ENCODE data around the gene TMEM184B.
A peak's percentile ranks its signal among the peaks of the same experiment; 100 is the strongest.

The TMEM184B gene

DNA sequence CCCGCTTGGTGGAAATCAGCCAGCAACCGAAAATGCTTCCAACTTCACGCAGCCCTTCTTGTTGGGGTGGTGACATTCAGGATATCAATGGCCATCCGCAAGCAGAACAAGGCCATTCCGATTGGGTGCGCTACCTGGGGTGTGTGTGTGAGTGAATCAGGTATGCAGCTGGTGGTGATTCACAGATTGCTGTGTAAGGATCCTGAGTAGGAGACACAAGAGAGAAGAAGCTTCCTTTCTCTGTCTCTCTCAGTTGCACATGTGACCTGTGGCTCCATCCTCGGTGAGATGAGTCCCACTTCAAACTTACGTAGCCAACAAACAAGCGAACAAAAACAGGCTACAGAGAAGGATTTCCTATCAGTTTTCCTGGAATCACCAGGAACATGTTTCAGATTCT lies 9.6 kb upstream of the TMEM184B start:
- DNase-seq (ENCODE audit: low read depth in 2 of 2), result no peak

- DNase-seq (ENCODE audit: low read depth in 2 of 2), result no peak
Observed at GRCh38 chr22:38276166-38276565, 3.4 kb upstream of the TMEM184B start.

DNA sequence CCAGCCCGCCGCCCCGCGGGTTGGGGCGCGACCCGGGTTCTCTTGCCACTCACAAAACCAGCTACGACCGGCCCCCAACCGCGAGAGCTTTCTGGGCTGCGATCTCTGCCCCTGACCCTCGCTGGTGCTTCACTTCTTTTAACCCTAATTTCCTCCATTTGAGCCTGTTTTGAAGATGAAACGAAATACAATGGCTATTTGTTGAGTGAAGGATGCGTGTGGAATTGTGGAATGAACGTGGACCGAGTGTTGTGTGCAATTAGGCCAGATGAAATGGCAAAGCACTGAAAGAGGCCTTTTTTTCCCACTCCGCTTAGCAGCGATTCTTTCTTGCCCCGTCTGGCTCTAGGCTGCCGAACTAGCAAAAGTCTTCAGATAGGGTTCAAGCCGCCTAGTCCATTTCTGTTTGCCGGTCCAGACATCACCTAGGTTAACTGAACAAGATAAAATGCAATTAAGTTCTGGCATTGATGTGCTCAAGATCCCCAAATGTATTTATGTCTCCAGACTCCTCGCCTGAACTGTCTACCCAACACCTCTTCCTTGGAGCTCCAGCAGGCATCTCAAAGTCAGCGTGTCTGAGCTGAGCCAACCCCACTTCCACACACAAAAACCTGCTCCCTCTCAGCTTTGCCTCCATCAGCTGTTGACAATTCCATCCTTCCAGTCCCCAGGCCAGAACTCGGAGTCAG lies 471 bp upstream of the TMEM184B start:
- DNase-seq (ENCODE audit: low read depth in 2 of 2), result no peak

GRCh38 chr22:38271927-38272372 lies 860 bp downstream of the TMEM184B start:
- DNase-seq (ENCODE audit: low read depth in 2 of 2), result no peak

DNA sequence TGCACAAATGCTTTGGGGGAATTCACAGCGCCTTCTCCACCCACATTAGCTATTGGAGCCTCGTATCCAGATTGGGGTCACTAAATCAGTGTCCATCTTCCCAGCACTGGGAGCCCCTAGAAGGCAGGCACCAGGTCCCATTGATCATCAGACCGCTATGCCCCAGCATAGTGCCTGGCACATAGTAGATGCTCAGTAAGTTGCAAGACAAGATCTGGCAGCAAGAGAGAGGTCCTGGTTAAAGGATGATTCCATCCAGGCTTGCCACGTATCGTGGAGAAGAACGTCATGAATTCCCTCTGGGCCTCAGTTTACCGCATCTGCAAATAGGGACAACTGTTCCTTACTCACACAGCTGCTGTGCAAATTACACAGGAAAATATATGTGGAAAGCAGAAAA lies 1.7 kb downstream of the TMEM184B start:
- no peak for DNase-seq (ENCODE audit: low read depth in 2 of 2)

DNA sequence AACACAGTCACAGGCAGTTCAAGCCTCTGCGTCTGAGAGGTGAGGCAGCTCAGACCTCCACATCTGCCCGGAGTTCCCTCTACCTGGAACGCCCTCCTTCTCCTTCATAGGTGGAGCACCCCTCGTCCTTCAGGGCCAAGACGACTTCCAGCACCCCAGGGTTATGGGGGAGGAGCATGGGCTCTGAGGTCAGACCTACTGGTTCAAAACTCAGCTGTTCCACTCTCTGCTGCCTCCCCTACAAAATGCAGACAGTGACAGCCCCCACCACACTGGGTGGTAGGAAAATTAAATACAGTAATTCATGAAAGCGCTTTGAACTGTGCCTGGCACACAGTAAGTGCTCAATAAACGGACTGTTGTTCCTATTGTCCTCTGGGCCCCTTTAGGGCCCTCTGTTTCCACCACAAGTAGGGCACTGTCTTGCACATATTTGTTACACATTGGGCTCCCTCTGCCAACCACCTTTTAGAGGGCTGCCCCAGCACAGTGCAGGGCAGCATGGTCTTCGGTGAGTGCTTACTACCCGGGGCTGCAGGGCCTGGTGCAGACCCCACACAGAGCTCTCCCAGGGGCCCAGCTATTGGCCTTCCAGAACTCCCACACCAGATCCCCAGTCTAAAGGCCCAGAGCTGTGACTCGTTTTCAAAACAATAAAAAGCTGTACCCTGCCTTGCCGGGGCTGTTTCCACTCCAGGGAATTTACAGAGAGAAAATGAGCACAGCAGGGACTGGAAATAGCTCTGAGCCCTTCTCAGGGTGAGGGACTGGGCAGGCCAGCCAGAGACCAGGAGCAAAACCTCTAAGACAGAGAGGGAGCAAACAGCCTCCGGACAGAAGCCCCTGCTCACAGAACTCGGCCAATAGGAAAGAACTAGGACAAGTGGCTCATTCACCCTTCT lies 2.5 kb downstream of the TMEM184B start:
- DNase-seq (ENCODE audit: low read depth in 2 of 2), result no peak

DNA sequence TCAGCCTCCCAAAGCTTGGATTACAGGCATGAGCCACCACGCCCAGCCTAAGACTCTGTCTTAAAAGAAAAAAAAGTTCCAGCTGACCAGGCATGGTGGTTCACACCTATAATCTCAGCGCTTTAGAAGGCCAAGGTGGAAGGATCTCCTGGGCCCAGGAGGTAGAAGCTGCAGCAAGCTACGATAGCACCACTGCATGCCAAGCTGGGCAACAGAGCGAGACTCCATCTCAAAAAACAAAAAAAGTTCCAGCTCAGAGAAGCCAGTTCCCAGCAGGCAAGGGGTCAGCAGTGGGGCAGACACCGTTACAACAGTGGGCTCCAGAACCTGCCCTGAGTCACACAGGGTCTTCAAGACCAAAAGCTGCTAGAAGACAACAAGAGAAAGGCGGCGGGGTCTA lies 3.3 kb downstream of the TMEM184B start:
- DNase-seq (ENCODE audit: low read depth in 2 of 2), result no peak

GRCh38 chr22:38267086-38267485 lies 5.7 kb downstream of the TMEM184B start:
- no peak for DNase-seq (ENCODE audit: low read depth in 2 of 2)

DNA sequence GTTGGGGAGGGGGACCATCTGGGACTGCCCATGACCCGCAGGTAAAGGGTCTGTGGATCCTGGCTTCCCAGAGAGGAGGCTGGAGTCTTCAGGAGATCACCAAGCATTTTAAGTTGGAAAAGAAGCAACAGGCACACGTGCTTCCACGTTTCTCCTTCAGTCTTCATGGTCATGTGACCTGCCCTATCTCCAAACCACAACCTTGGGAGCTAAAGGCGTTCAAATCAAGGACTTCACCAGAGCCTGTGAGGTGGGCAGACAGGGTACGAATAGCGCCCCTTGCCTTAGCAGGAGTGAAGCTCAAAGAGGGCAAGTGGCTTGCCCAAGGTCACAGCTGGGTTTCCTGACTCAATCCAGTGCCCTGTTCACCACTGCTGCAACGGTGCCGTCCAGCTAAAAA lies 6.7 kb downstream of the TMEM184B start:
- no peak for DNase-seq (ENCODE audit: low read depth in 2 of 2)

DNA sequence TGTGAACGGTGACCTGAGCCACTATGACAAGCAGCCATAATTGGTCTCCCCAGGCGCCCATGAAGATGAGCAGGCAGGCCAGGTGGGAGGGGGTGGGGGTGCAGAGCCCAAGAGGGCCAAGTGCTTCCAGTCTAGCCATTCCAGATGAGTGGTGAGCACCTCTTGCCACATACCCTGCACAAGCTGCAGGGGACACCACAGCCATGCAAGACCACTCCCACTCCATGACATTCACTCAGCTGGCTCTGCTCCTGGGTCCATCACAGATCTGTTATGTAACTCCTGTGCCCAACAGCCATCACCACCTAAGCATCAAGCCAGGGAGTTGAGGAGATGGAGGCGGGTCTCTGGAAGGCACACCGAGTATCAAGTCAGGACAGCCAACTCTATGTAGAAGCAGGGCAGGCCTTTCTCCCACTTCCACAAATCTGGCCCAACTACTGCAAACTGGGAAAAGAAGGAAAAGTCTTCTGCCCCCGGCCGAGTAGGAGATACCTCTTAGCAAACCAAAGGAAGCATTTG lies 8.4 kb downstream of the TMEM184B start:
- no peak for DNase-seq (ENCODE audit: low read depth in 2 of 2)

DNA sequence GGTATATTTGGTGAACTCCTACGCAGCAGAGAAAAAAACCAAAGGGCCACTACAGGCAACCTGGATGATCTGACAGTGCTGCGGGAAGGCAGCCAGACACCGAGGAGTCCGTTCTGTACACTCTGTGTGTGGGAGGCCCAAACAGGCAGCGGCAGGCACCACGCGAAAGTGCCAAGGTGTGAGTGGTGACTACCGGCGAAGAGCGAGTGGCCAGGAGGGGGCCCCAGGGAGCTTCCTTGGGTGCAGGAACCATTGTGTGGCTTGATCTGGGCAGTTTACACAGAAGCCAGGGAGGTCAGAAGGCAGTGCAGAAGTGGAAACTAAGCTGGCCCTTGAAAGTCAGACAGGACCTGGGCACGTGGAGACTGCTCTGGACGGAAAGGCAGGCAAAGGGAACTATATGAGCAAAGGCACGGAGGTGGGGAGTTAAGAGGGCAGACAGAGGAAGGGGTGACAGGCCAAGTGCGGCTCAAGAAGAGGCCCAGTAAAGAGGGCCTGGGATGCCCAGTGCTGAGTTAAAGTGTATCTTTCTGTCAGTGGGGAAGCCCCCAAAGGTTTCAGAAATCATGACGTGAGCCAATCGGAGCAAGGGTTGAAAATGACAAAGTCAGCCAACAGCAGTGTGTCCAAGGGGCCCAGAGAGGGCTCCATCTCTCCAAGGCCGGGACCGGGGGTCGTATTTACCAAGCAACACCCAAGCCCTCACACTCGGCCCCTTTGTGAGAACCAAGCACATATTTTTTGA lies 10.6 kb downstream of the TMEM184B start:
- peak in 1 of 2 experiments; percentile 34 for DNase-seq (ENCODE audit: low read depth in 2 of 2)

DNA sequence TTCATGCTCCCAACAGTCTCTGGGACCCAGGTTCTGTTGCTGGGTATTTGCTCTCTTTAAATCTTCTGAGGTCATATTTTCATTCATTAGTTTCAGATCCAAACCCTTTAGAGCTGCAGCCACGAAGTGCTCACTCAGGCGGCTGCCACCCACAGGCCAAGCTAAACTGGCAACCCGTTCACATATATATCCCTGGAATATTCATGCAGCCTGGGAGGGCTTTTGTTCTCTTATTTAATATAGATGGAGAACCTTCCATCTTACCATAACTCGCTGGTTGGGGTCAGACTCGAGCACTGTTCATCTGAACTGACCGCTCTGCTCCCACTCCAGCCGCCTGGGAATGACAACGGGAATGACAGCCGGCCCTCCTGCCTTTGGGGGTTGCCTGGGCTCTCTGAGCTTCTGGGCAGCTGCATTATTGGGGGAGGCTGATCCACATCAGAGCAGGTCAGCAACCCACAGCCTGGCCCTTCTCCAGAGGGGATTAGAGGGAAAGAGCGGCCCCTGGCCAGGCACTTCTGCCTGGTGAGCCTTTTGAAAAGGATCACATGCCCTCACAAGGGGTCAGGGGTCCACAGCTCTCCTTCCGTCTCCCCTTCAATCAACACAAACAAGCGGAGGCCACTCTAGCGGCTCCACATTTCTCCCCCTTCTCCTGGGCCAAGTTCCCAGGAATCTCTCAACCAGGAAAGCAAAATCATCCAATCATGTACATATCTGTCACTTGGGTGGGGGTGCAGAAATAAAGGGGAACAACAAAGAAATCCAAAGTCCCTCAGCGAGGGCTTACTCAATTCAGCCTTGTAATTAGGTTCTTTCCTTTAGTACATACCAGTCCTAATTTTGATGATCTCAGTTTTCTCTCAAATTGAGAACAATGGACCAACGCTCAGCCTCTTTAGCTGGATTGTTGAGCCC lies 11.8 kb downstream of the TMEM184B start:
- no peak for DNase-seq (ENCODE audit: low read depth in 2 of 2)

DNA sequence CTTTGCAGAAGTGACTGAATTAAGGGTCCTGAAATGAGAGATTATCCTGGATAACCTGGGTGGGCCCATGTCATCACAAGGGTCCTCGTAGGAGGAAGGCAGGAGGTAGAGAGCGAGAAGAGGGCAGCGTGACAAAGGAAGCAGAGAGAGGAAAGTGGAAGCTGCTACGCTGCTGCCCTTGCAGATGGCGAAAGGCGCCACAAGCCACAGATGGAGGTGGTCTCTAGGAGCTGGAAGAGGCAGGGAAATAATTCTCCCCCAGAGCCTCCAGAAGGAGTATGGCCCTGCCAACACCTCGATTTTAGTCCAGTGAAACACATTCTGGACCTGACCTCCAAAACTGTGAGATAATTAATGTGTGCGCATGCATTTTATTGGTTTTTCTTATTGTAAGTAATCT lies 13.4 kb downstream of the TMEM184B start:
- no peak for DNase-seq (ENCODE audit: low read depth in 2 of 2)

- no peak for DNase-seq (ENCODE audit: low read depth in 2 of 2)
Observed at GRCh38 chr22:38258895-38259294, 13.9 kb downstream of the TMEM184B start.

- no peak for DNase-seq (ENCODE audit: low read depth in 2 of 2)
Observed at GRCh38 chr22:38257650-38258250, 15.1 kb downstream of the TMEM184B start.

GRCh38 chr22:38257181-38257580 lies 15.6 kb downstream of the TMEM184B start:
- no peak for DNase-seq (ENCODE audit: low read depth in 2 of 2)

GRCh38 chr22:38255697-38256096 lies 17.1 kb downstream of the TMEM184B start:
- DNase-seq (ENCODE audit: low read depth in 2 of 2), result no peak

- DNase-seq (ENCODE audit: low read depth in 2 of 2), result no peak
Observed at GRCh38 chr22:38251341-38251692, 21.5 kb downstream of the TMEM184B start.

GRCh38 chr22:38250643-38251340 lies 22.0 kb downstream of the TMEM184B start:
- DNase-seq (ENCODE audit: low read depth in 2 of 2), result no peak
